MG63 (cell line): ENCODE measurements around the gene CXCR2. TPM values are rescaled to one million over a fixed set of nuclear protein-coding genes. Genes with fewer than 3 reads are reported as not detected.
A peak's percentile ranks its signal among the peaks of the same experiment; 100 is the strongest.
"Not testable (repeated sequence)": the region's sequence is repeated elsewhere in the genome, so short reads cannot be mapped to it uniquely, and the experiment has no call there.

Experiments
- DNase-seq: peaks from one replicate; pipeline ENCODE4 v3.0.0-alpha.2; 2020
- H3K27me3 ChIP-seq: fragments of 250-450 bp; sonication (Bioruptor Pico); 2 replicates; pipeline ENCODE4 v1.5.1; 2020; ENCODE audit warnings: mild to moderate bottlenecking, moderate library complexity
- H3K36me3 ChIP-seq: fragments of 250-450 bp; sonication (Bioruptor Pico); 2 replicates; pipeline ENCODE4 v1.5.1; 2020; ENCODE audit warnings: mild to moderate bottlenecking, moderate library complexity
- H3K4me3 ChIP-seq: fragments of 250-450 bp; sonication (Bioruptor Pico); 2 replicates; pipeline ENCODE4 v1.5.1; 2020; ENCODE audit warnings: mild to moderate bottlenecking, moderate library complexity
- H3K9me3 ChIP-seq: fragments of 250-450 bp; sonication (Bioruptor Pico); 2 replicates; pipeline ENCODE4 v1.5.1; 2020; ENCODE audit warnings: mild to moderate bottlenecking, moderate library complexity
- total RNA-seq: library from RNA; depleted of rRNA; stranded (reverse); fragments of >200 nt; shearing (Covaris generic); gene quantifications from 2 replicates; pipeline ENCODE4 v1.2.3, GENCODE V29; 2014; ENCODE audit warnings: low replicate concordance; rRNA removed

Gene CXCR2
- total RNA-seq, 1 experiment from 2014 or later, result not detected

- no peaks in the 10 kb centered on the region for H3K9me3 ChIP-seq
- H3K4me3 ChIP-seq, result no peak within 1 kb of the TSS
- H3K36me3 ChIP-seq, result no peaks in the 10 kb centered on the region
- H3K27me3 ChIP-seq, result no peaks in the 10 kb centered on the region; the same call in none of the 2 replicates
- DNase-seq, result no peak
Observed at GRCh38 chr2:218166791-218167190, 41.0 kb downstream of the CXCR2 start, which contains the start of gene CXCR1. Gene CXCR1, minus strand, starts transcription at chr2:218166962. Its CDS starts 1,751 bp downstream, at chr2:218165211.

GRCh38 chr2:218168016-218168415 is 42.2 kb downstream of the CXCR2 start:
- Histone ChIP-seq H3K4me3 (no peak overlapping the region), H3K27me3 (no peaks in the 10 kb centered on the region; the same call in none of the 2 replicates), H3K9me3 (no peaks in the 10 kb centered on the region), H3K36me3 (no peaks in the 10 kb centered on the region)
- no peak for DNase-seq

GRCh38 chr2:218168635-218169462 is 43.0 kb downstream of the CXCR2 start:
- no peak overlapping the region for H3K4me3 ChIP-seq
- H3K36me3 ChIP-seq, result no peaks in the 10 kb centered on the region
- H3K27me3 ChIP-seq, result no peaks in the 10 kb centered on the region; the same call in none of the 2 replicates
- H3K9me3 ChIP-seq, result no peaks in the 10 kb centered on the region
- DNase-seq, result peak; percentile 30

GRCh38 chr2:218169757-218170546 is 44.1 kb downstream of the CXCR2 start:
- no peaks in the 10 kb centered on the region; the same call in none of the 2 replicates for H3K27me3 ChIP-seq
- H3K4me3 ChIP-seq, result no peak overlapping the region
- no peaks in the 10 kb centered on the region for H3K9me3 ChIP-seq
- no peaks in the 10 kb centered on the region for H3K36me3 ChIP-seq
- no peak for DNase-seq

GRCh38 chr2:218171744-218172143 is 45.9 kb downstream of the CXCR2 start:
- not testable (repeated sequence) for H3K27me3 ChIP-seq, H3K36me3 ChIP-seq, H3K4me3 ChIP-seq, DNase-seq, H3K9me3 ChIP-seq

- Histone ChIP-seq H3K9me3 (no peaks in the 10 kb centered on the region), H3K36me3 (no peaks in the 10 kb centered on the region), H3K4me3 (no peak overlapping the region), H3K27me3 (no peaks in the 10 kb centered on the region; the same call in 1 of the 2 replicates)
- no peak for DNase-seq
Observed at GRCh38 chr2:218172845-218173244, 47.0 kb downstream of the CXCR2 start.

- no peaks in the 10 kb centered on the region for H3K27me3 ChIP-seq
- H3K4me3 ChIP-seq, result no peak overlapping the region
- H3K36me3 ChIP-seq, result no peaks in the 10 kb centered on the region
- H3K9me3 ChIP-seq, result no peaks in the 10 kb centered on the region
- DNase-seq, result no peak
Observed at GRCh38 chr2:218179782-218180181, 54.0 kb downstream of the CXCR2 start.

- no peak for DNase-seq
Observed at GRCh38 chr2:218180467-218181114, 54.8 kb downstream of the CXCR2 start.

GRCh38 chr2:218184331-218184730 is 58.5 kb downstream of the CXCR2 start:
- no peaks in the 10 kb centered on the region for H3K36me3 ChIP-seq
- H3K4me3 ChIP-seq, result no peak overlapping the region
- H3K27me3 ChIP-seq, result no peaks in the 10 kb centered on the region
- DNase-seq, result no peak
- H3K9me3 ChIP-seq, result no peaks in the 10 kb centered on the region

More at GRCh38 chr2:218180467-218181114, 54.8 kb downstream of the CXCR2 start:
- no peaks in the 10 kb centered on the region for H3K36me3 ChIP-seq
- no peaks in the 10 kb centered on the region for H3K27me3 ChIP-seq
- no peak overlapping the region for H3K4me3 ChIP-seq
- H3K9me3 ChIP-seq, result no peaks in the 10 kb centered on the region

- DNase-seq, result peak; percentile 47
- Histone ChIP-seq H3K4me3 (no peak overlapping the region), H3K27me3 (no peaks in the 10 kb centered on the region), H3K36me3 (no peaks in the 10 kb centered on the region), H3K9me3 (no peaks in the 10 kb centered on the region)
Observed at GRCh38 chr2:218186355-218186766, 60.5 kb downstream of the CXCR2 start.

Other genes with a start within 250 kb of the CXCR2 start
- gene TNS1, start 123.0 kb upstream of the CXCR2 start, total RNA-seq, result 13.4 and 17.6 TPM in 2 replicates
- not detected in 2 replicates for gene RUFY4, start 56.8 kb upstream of the CXCR2 start, total RNA-seq
- not detected in 2 replicates for gene CXCR1, start 40.9 kb downstream of the CXCR2 start, total RNA-seq
- 505 and 549 TPM in 2 replicates for gene ARPC2, start 91.2 kb downstream of the CXCR2 start, total RNA-seq
- gene GPBAR1, start 135.0 kb downstream of the CXCR2 start, total RNA-seq, result not detected in 2 replicates
- gene AAMP, start 144.1 kb downstream of the CXCR2 start, total RNA-seq, result 112 TPM in 2 replicates
- 21.5 and 40.8 TPM in 2 replicates for gene PNKD, start 144.5 kb downstream of the CXCR2 start, total RNA-seq
- 81.0 and 125 TPM in 2 replicates for gene TMBIM1, start 166.5 kb downstream of the CXCR2 start, total RNA-seq
- gene CATIP, start 230.8 kb downstream of the CXCR2 start, total RNA-seq, result not detected in 2 replicates